Heart right ventricle (tissue), 16 donors: ENCODE measurements around the gene ORMDL1. TPM values are rescaled to one million over a fixed set of nuclear protein-coding genes. Genes with fewer than 3 reads are reported as not detected.

Experiments used
- ATAC-seq, 8 donors: fragments of 200-7000 bp; cut with Tn5 transposase; one replicate each; pipeline ENCODE4 v1.9.1; 2020; ENCODE audit warnings: mild to moderate bottlenecking in 8 of 8, moderate library complexity in 8 of 8, moderate number of reproducible peaks in 1 of 8
- DNase-seq, 2 donors: peaks; one replicate each; pipeline ENCODE4 v3.0.0-alpha.2; 2020
- H3K27ac ChIP-seq, 10 donors: fragments of 200-600 bp; sonication (generic) in 2 of 10; one replicate each; pipeline versions ENCODE4 v1.5.0 to v1.8.0; 2020 to 2022; ENCODE audit warnings: mild to moderate bottlenecking in 3 of 10
- H3K27me3 ChIP-seq, 7 donors: fragments of 200-600 bp; one replicate each; pipeline ENCODE4 v1.8.0; 2021 to 2022; ENCODE audit warnings: mild to moderate bottlenecking in 2 of 7
- H3K36me3 ChIP-seq, 9 donors: fragments of 200-600 bp; sonication (generic) in 1 of 9; one replicate each; pipeline versions ENCODE4 v1.5.0 to v1.8.0; 2020 to 2022; ENCODE audit warnings: mild to moderate bottlenecking in 2 of 9
- H3K4me1 ChIP-seq, 9 donors: fragments of 200-600 bp; sonication (generic) in 1 of 9; one replicate each; pipeline versions ENCODE4 v1.5.0 to v1.8.0; 2020 to 2022; ENCODE audit warnings: mild to moderate bottlenecking in 4 of 9
- H3K4me3 ChIP-seq, 10 donors: fragments of 200-600 bp; sonication (generic) in 2 of 10; one replicate each; pipeline versions ENCODE4 v1.5.0 to v1.8.0; 2020 to 2022; ENCODE audit warnings: mild to moderate bottlenecking in 7 of 10, moderate library complexity in 2 of 10
- H3K9me3 ChIP-seq, 11 donors: fragments of 200-600 bp in 10 of 11; sonication (generic) in 2 of 11; one replicate each; pipeline versions ENCODE4 v1.5.0 to v1.8.0; 2013 to 2022; ENCODE audit warnings: mild to moderate bottlenecking in 2 of 11, control low read depth in 1 of 11, moderate library complexity in 1 of 11
- WGBS, 2 donors: extraction: QIAGEN DNeasy Blood & Tissue Kit; methylation state at CpG; one replicate each; pipeline ENCODE4 v1.1.7; 2013; ENCODE audit warnings: inconsistent platforms in 1 of 2; 5-methylcytosine and 5-hydroxymethylcytosine counted together
- intact Hi-C, 10 donors: fragments of 100-400 bp; cut with DNase I; formaldehyde crosslinking; loops; one replicate each; pipeline versions ENCODE4 v1.11.1 to v1.14.2; 2022
- polyA plus RNA-seq, 2 donors: library from polyadenylated mRNA; stranded (reverse); fragments of 200-250 nt; gene quantifications; one replicate each; pipeline ENCODE4 v1.2.3, GENCODE V29; 2013
- total RNA-seq, 10 donors: library from RNA; stranded (reverse); fragmentation: NEBNext Ultra II Directional in 3 of 10; extraction: Animal tissue kit (Norgen Biotek cat#: 25700) in 3 of 10; gene quantifications; one replicate each; pipeline versions ENCODE4 v1.2.1 to v1.2.4, GENCODE V29; 2021 to 2023
- TF ChIP-seq, protein P1 (sequence below), 9 donors: fragments of 200-600 bp; sonication (generic) in 2 of 9; IDR thresholded peaks; one replicate each; pipeline versions ENCODE4 v1.5.0 to v1.8.0; 2021 to 2022; ENCODE audit warnings: antibody characterized with exemption in 9 of 9, mild to moderate bottlenecking in 5 of 9, moderate library complexity in 1 of 9
- donor health status: Arrhythmogenic right ventricular cardiomyopathy.
- donor health status: ischemic (EF 13 %, LVEDD 7.1; RV severe dilation, severe dysfunction).
- donor health status: healthy with polysubstance abuse.
- donor health status: DM: no; HTN: yes; CAD: no.
- donor health status: DM: no; HTN: no; CAD: no.
- donor health status: ischemic (EF 25% LVEDD 6.9; RV normal size, moderate dysfunction).
- donor health status: ischemic (EF 25% LVEDD 5.7; RV mildly dilated, moderate dysfunction).
- donor health status: healthy.
- donor health status: DM: yes; HTN: yes; CAD: no.
- donor health status: Ischemic cardiomyopathy.
- donor health status: ischemic (EF 35%, LVEDD 5.7; RV mildly dilated, moderate dysfunction).
- donor health status: nonischemic (EF 11% LVEDD 7.7; RV severe dilation, severe dysfunction).
- donor health status: DM: yes; HTN: yes; CAD: no.
- donor health status: PGD.
- donor health status: ischemic (EF 29% LVEDD 5.4; RV normal size, mild dysfunction).
- donor health status: nonischemic (EF 23%, LVEDD 6.1; RV moderate dilation, normal function).

The ORMDL1 gene
- total and polyA plus RNA-seq, 12 donors: 18.1 to 88.2 (median 24.3) TPM

DNA sequence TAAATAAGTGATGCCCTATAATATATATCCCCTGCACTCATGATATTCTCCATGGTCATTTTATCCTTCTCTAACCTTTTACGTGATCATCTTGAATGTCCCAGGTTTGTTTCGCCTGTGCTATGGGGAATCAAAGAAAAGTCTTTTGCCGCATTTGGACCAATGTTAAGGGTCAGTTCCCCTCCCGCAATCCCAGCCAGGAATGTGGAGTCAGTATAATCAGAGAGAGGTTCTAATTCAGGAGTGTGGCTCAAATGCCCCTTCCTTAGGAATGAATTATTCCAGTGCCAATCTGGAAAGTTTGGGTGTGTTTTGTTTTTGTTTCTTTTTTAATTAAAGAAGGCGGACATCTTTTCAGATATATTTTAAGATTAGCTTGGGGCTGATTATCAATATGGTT lies 41.9 kb upstream of the ORMDL1 start:
- Histone ChIP-seq H3K36me3 (peaks cover 0 to 13% (median 0%) of the 10 kb centered on the region in 9 donors), H3K27me3 (no peaks in the 10 kb centered on the region), H3K9me3 (no peaks in the 10 kb centered on the region), H3K4me3 (no peak overlapping the region), H3K4me1 (no peaks in the 10 kb centered on the region), H3K27ac (no peak overlapping the region)
- TF ChIP-seq, protein P1, sequence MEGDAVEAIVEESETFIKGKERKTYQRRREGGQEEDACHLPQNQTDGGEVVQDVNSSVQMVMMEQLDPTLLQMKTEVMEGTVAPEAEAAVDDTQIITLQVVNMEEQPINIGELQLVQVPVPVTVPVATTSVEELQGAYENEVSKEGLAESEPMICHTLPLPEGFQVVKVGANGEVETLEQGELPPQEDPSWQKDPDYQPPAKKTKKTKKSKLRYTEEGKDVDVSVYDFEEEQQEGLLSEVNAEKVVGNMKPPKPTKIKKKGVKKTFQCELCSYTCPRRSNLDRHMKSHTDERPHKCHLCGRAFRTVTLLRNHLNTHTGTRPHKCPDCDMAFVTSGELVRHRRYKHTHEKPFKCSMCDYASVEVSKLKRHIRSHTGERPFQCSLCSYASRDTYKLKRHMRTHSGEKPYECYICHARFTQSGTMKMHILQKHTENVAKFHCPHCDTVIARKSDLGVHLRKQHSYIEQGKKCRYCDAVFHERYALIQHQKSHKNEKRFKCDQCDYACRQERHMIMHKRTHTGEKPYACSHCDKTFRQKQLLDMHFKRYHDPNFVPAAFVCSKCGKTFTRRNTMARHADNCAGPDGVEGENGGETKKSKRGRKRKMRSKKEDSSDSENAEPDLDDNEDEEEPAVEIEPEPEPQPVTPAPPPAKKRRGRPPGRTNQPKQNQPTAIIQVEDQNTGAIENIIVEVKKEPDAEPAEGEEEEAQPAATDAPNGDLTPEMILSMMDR (IDR thresholded peaks at IDR 0.05): no peak
- intact Hi-C loops: no loop called here
- 97 to 98% methylated on average over 5 of the region's 5 CpGs for WGBS, 2 donors
- DNase-seq (no peak), ATAC-seq (no peak)

DNA sequence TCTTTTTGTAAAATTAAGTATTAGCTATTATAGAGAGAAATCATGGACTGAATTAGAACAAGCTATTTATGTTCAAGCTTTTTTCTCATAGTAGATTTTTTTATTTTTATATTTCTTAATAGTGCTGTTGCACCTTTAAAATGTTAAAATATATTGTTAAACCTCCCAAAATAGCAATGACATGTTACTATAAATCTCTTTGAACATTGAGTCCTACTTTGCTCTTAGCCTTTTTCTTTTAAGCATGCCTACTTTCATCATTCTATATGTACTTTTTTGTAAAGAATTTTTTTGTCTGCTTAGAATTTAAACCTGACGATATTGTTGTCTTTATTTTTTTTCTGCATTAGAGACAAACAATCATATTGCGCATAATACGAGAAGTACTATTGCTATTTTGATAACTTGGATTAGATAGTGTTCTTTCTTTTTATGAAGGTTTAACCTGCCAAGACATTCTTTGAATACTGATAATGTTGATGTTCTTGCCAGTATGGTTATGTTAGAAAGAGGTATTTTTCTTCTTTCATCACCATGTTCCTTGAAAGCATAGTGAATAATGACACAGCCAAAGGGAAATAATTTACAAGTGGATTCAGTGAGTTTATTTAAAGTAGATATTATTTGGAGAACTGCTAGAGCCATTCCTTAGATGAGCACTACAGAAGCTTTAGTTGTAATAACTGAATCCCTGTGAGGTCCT lies 40.7 kb upstream of the ORMDL1 start:
- Histone ChIP-seq H3K9me3 (no peaks in the 10 kb centered on the region), H3K4me1 (no peaks in the 10 kb centered on the region), H3K27me3 (no peaks in the 10 kb centered on the region), H3K27ac (no peak overlapping the region), H3K36me3 (peaks cover 0 to 25% (median 0%) of the 10 kb centered on the region in 9 donors), H3K4me3 (no peak overlapping the region)
- TF ChIP-seq, protein P1 (IDR thresholded peaks at IDR 0.05): no peak
- intact Hi-C loops: no loop called here
- DNase-seq (no peak), ATAC-seq (no peak)
- WGBS, 2 donors: 83 to 85% methylated on average over 3 of the region's 3 CpGs

DNA sequence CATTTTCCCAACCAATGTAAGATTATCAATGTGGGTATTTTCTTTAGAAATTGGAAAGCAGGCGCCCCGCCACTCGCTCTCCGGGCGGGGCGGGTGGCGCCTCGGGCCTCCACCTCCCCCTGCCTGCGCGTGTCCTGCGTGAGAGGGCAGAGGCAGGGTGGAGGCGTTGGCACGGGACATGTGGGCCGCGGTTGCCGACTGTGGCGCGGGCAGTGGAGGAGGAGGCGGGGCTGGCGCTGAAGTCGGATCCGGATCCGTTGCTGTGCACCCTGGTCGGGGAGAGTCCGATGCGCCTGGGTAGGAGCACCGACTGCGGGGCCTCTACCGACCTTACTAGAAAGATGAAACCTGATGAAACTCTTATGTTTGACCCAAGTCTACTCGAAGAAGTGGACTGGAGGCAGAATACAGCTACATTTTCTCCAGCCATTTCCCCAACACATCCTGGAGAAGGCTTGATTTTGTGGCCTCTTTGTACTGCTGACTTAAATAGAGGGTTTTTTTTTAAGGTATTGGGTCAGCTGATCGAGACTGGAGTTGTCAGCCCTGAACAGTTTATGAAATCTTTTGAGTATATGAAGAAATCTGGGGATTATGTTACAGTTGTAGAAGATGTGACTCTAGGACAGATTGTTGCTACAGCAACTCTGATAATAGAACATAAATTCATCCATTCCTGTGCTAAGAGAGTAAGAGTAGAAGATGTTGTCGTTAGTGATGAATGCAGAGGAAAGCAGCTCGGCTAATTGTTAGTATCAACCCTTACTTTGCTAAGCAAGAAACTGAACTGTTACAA lies 38.0 kb upstream of the ORMDL1 start:
- peaks cover 0 to 44% (median 0%) of the 10 kb centered on the region in 9 donors for H3K36me3 ChIP-seq
- H3K27ac ChIP-seq: no peak overlapping the region
- no peak overlapping the region for H3K4me3 ChIP-seq
- H3K4me1 ChIP-seq: no peaks in the 10 kb centered on the region
- H3K27me3 ChIP-seq: no peaks in the 10 kb centered on the region
- DNase-seq: no peak
- H3K9me3 ChIP-seq: no peaks in the 10 kb centered on the region
- TF ChIP-seq, protein P1 (IDR thresholded peaks at IDR 0.05): no peak
- ATAC-seq: peak in 1 of 8 donors; percentile 50
- intact Hi-C loops: no loop called here
- WGBS, 2 donors: 95 to 97% methylated on average over 33 of the region's 33 CpGs

DNA sequence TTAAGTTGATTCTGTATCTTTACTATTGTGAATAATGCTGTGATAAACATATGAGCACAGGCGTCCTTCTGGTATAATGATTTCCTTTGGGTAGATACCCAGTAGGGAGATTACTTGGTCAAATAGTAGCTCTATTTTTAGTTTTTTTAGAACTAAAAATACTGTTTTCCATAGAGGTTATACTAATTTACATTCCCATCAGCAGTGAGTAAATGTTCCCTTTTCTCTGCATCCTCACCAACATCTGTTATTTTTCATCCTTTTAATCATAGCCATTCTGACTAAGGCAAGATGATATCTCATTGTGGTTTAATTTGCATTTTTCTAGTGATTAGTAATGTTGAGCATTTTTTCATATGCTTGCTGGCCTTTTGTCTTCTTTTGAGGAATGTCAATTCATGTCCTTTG lies 35.2 kb upstream of the ORMDL1 start:
- H3K36me3 ChIP-seq: peaks cover 0 to 54% (median 0%) of the 10 kb centered on the region in 9 donors
- no peaks in the 10 kb centered on the region for H3K9me3 ChIP-seq
- WGBS, 2 donors: 96 to 97% methylated on average over 1 of the region's 1 CpG
- intact Hi-C loops: no loop called here
- H3K27ac ChIP-seq: no peak overlapping the region
- ATAC-seq (no peak), DNase-seq (no peak)
- no peak overlapping the region for H3K4me3 ChIP-seq
- H3K27me3 ChIP-seq: no peaks in the 10 kb centered on the region
- H3K4me1 ChIP-seq: no peaks in the 10 kb centered on the region
- TF ChIP-seq, protein P1 (IDR thresholded peaks at IDR 0.05): no peak
